ENCODE measurements around the gene OR52E4. TPM values are rescaled to one million over a fixed set of nuclear protein-coding genes. Genes with fewer than 3 reads are reported as not detected.

Gene OR52E4
- total and polyA plus RNA-seq, 2 experiments from 2014 or later = not detected

DNA sequence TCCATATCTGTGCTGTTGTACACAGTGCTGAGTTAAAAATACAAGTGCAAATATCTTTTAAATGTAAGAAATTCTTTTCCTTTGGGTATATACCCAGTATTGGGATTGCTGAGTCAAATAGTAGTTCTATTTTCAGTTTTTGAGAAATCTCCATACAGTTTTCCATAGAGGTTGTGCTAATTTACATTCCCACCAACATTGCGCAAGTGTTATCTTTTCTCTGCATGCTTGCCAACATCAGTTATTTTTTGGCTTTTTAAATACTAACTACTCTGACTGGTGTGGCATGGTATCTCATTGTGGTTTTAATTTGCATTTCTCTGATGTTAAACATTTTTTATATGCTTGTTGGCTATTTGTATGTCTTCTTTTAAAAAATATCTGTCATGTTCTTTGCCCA is 29.4 kb upstream of the OR52E4 start (continued):
- no peak for TF ChIP-seq EZH2phosphoT487 (IDR thresholded peaks at IDR 0.05; ENCODE audit: unreplicated experiment)
- TF ChIP-seq, protein P1, sequence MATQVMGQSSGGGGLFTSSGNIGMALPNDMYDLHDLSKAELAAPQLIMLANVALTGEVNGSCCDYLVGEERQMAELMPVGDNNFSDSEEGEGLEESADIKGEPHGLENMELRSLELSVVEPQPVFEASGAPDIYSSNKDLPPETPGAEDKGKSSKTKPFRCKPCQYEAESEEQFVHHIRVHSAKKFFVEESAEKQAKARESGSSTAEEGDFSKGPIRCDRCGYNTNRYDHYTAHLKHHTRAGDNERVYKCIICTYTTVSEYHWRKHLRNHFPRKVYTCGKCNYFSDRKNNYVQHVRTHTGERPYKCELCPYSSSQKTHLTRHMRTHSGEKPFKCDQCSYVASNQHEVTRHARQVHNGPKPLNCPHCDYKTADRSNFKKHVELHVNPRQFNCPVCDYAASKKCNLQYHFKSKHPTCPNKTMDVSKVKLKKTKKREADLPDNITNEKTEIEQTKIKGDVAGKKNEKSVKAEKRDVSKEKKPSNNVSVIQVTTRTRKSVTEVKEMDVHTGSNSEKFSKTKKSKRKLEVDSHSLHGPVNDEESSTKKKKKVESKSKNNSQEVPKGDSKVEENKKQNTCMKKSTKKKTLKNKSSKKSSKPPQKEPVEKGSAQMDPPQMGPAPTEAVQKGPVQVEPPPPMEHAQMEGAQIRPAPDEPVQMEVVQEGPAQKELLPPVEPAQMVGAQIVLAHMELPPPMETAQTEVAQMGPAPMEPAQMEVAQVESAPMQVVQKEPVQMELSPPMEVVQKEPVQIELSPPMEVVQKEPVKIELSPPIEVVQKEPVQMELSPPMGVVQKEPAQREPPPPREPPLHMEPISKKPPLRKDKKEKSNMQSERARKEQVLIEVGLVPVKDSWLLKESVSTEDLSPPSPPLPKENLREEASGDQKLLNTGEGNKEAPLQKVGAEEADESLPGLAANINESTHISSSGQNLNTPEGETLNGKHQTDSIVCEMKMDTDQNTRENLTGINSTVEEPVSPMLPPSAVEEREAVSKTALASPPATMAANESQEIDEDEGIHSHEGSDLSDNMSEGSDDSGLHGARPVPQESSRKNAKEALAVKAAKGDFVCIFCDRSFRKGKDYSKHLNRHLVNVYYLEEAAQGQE (IDR thresholded peaks at IDR 0.05; ENCODE audit: unreplicated experiment) = no peak
- TF ChIP-seq, protein P2, sequence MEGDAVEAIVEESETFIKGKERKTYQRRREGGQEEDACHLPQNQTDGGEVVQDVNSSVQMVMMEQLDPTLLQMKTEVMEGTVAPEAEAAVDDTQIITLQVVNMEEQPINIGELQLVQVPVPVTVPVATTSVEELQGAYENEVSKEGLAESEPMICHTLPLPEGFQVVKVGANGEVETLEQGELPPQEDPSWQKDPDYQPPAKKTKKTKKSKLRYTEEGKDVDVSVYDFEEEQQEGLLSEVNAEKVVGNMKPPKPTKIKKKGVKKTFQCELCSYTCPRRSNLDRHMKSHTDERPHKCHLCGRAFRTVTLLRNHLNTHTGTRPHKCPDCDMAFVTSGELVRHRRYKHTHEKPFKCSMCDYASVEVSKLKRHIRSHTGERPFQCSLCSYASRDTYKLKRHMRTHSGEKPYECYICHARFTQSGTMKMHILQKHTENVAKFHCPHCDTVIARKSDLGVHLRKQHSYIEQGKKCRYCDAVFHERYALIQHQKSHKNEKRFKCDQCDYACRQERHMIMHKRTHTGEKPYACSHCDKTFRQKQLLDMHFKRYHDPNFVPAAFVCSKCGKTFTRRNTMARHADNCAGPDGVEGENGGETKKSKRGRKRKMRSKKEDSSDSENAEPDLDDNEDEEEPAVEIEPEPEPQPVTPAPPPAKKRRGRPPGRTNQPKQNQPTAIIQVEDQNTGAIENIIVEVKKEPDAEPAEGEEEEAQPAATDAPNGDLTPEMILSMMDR (conservative IDR thresholded peaks at IDR 0.05; ENCODE audit: low read depth in 2 of 2) = no peak

DNA sequence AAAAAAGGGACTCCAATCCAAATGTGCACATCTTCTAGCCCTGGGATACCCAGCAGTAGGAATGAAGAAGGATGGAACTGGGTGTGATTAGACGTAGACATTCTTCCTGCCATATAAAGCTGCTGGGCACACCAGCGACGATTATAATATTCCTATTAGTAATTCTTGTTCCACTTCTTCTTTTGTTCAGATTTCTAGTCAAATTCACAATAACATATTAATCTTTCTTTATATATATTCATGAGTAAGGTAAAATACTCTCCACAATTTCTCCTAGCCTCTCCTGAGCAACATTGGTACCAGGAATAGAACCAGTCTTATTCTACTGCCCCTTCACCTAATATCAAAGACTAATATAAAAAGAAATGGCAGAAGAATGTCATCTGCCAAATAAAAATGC is 22.8 kb upstream of the OR52E4 start, which contains the start of gene OR52E8:
TSS of gene OR52E8 (minus strand) at position 101 of the 400 bp plus-strand sequence. CDS start at position 101, 0 bp downstream.
- Mint-ChIP-seq H3K4me1 (no peaks in the 10 kb centered on the region), H3K36me3 (ENCODE audit: low read depth) (no peaks in the 10 kb centered on the region), H3K27ac (no peak within 1 kb of the TSS), H3K27me3 (ENCODE audit: insufficient read depth, low read depth, poor library complexity) (no peaks in the 10 kb centered on the region), H3K4me3 (no peak within 1 kb of the TSS), H3K9me3 (peaks cover 9% of the 10 kb centered on the region; the same call in 1 of the 3 replicates)
- DNase-seq (ENCODE audit: low spot score) (no peak), ATAC-seq (no peak)
- Histone ChIP-seq H3K27me3 (ENCODE audit: insufficient read depth) (no peaks in the 10 kb centered on the region), H3F3A (replicated peaks; ENCODE audit: low read depth) (no peaks in the 10 kb centered on the region), H3K4me1 (ENCODE audit: insufficient read depth) (no peaks in the 10 kb centered on the region), H3K4me3 (no peak within 1 kb of the TSS), H3K9me2 (ENCODE audit: insufficient read depth) (0 out of 2 replicates have a peak, but pooled peaks cover 5% of the 10 kb centered on the region), H2AFZ (no peak within 1 kb of the TSS), H3K27ac (ENCODE audit: low read depth) (no peak within 1 kb of the TSS), H3K36me3 (ENCODE audit: insufficient read depth) (no peaks in the 10 kb centered on the region), H4K20me1 (replicated peaks; ENCODE audit: insufficient read depth) (no peaks in the 10 kb centered on the region), H3K4me2 (no peak within 1 kb of the TSS), H3K79me2 (replicated peaks; ENCODE audit: insufficient read depth) (no peaks in the 10 kb centered on the region)
- no peak for TF ChIP-seq JUNB (IDR thresholded peaks at IDR 0.05; ENCODE audit: unreplicated experiment)
- TF ChIP-seq, protein P3, sequence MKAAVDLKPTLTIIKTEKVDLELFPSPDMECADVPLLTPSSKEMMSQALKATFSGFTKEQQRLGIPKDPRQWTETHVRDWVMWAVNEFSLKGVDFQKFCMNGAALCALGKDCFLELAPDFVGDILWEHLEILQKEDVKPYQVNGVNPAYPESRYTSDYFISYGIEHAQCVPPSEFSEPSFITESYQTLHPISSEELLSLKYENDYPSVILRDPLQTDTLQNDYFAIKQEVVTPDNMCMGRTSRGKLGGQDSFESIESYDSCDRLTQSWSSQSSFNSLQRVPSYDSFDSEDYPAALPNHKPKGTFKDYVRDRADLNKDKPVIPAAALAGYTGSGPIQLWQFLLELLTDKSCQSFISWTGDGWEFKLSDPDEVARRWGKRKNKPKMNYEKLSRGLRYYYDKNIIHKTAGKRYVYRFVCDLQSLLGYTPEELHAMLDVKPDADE (IDR thresholded peaks at IDR 0.05) = no peak
- TF ChIP-seq, protein P4, sequence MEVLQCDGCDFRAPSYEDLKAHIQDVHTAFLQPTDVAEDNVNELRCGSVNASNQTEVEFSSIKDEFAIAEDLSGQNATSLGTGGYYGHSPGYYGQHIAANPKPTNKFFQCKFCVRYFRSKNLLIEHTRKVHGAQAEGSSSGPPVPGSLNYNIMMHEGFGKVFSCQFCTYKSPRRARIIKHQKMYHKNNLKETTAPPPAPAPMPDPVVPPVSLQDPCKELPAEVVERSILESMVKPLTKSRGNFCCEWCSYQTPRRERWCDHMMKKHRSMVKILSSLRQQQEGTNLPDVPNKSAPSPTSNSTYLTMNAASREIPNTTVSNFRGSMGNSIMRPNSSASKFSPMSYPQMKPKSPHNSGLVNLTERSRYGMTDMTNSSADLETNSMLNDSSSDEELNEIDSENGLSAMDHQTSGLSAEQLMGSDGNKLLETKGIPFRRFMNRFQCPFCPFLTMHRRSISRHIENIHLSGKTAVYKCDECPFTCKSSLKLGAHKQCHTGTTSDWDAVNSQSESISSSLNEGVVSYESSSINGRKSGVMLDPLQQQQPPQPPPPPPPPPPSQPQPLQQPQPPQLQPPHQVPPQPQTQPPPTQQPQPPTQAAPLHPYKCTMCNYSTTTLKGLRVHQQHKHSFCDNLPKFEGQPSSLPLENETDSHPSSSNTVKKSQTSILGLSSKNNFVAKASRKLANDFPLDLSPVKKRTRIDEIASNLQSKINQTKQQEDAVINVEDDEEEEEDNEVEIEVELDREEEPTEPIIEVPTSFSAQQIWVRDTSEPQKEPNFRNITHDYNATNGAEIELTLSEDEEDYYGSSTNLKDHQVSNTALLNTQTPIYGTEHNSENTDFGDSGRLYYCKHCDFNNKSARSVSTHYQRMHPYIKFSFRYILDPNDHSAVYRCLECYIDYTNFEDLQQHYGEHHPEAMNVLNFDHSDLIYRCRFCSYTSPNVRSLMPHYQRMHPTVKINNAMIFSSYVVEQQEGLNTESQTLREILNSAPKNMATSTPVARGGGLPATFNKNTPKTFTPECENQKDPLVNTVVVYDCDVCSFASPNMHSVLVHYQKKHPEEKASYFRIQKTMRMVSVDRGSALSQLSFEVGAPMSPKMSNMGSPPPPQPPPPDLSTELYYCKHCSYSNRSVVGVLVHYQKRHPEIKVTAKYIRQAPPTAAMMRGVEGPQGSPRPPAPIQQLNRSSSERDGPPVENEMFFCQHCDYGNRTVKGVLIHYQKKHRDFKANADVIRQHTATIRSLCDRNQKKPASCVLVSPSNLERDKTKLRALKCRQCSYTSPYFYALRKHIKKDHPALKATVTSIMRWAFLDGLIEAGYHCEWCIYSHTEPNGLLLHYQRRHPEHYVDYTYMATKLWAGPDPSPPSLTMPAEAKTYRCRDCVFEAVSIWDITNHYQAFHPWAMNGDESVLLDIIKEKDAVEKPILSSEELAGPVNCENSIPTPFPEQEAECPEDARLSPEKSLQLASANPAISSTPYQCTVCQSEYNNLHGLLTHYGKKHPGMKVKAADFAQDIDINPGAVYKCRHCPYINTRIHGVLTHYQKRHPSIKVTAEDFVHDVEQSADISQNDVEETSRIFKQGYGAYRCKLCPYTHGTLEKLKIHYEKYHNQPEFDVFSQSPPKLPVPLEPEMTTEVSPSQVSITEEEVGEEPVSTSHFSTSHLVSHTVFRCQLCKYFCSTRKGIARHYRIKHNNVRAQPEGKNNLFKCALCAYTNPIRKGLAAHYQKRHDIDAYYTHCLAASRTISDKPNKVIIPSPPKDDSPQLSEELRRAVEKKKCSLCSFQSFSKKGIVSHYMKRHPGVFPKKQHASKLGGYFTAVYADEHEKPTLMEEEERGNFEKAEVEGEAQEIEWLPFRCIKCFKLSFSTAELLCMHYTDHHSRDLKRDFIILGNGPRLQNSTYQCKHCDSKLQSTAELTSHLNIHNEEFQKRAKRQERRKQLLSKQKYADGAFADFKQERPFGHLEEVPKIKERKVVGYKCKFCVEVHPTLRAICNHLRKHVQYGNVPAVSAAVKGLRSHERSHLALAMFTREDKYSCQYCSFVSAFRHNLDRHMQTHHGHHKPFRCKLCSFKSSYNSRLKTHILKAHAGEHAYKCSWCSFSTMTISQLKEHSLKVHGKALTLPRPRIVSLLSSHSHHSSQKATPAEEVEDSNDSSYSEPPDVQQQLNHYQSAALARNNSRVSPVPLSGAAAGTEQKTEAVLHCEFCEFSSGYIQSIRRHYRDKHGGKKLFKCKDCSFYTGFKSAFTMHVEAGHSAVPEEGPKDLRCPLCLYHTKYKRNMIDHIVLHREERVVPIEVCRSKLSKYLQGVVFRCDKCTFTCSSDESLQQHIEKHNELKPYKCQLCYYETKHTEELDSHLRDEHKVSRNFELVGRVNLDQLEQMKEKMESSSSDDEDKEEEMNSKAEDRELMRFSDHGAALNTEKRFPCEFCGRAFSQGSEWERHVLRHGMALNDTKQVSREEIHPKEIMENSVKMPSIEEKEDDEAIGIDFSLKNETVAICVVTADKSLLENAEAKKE (CRISPR knock-in tag; IDR thresholded peaks at IDR 0.05) = no peak
- TF ChIP-seq EZH2phosphoT487 (IDR thresholded peaks at IDR 0.05; ENCODE audit: unreplicated experiment) = no peak
- TF ChIP-seq ZNF331 (CRISPR knock-in tag; IDR thresholded peaks at IDR 0.05; ENCODE audit: low read depth) = no peak
- no peak for TF ChIP-seq CREB1 (CRISPR knock-in tag; IDR thresholded peaks at IDR 0.05; ENCODE audit: low read depth)
- no peak for TF ChIP-seq STAT1 (IDR thresholded peaks at IDR 0.05; ENCODE audit: unreplicated experiment)
- no peak for TF ChIP-seq EZH2 (IDR thresholded peaks at IDR 0.05; ENCODE audit: low read depth, unreplicated experiment)
- TF ChIP-seq POLR2AphosphoS5 (IDR thresholded peaks at IDR 0.05; ENCODE audit: low read depth) = no peak
